GM18873 (cell line): ENCODE data around the gene PYGO2.

ENCODE experiments used
- ATAC-seq: cut with Tn5 transposase; IDR thresholded peaks from one replicate; pipeline ENCODE4 v1.9.1; 2021; ENCODE audit warnings: mild to moderate bottlenecking, moderate library complexity, moderate number of reproducible peaks; ENCODE audit not compliant: unreplicated experiment, low FRiP score

The PYGO2 gene

GRCh38 chr1:154961207-154962155 is at the start of gene PYGO2:
Gene PYGO2, minus strand, starts transcription at chr1:154961782. Its CDS starts 206 bp downstream, at chr1:154961576.
- ATAC-seq: peak; percentile 48

- ATAC-seq: no peak
Measured at GRCh38 chr1:155011004-155011416, 49.4 kb upstream of the PYGO2 start.

- ATAC-seq: no peak
Measured at GRCh38 chr1:155010211-155010918, 48.8 kb upstream of the PYGO2 start.

GRCh38 chr1:155009742-155010141 is 48.2 kb upstream of the PYGO2 start:
- ATAC-seq: no peak

- ATAC-seq: no peak
Measured at GRCh38 chr1:155009221-155009711, 47.7 kb upstream of the PYGO2 start.

- no peak for ATAC-seq
Measured at GRCh38 chr1:155008015-155008941, 46.7 kb upstream of the PYGO2 start.

- no peak for ATAC-seq
Measured at GRCh38 chr1:155007251-155007828, 45.8 kb upstream of the PYGO2 start.

- ATAC-seq: no peak
Measured at GRCh38 chr1:155006601-155007101, 45.1 kb upstream of the PYGO2 start.

- no peak for ATAC-seq
Measured at GRCh38 chr1:155005076-155006011, 43.8 kb upstream of the PYGO2 start.

- no peak for ATAC-seq
Measured at GRCh38 chr1:155004352-155005075, 42.9 kb upstream of the PYGO2 start.

GRCh38 chr1:155003766-155004351 is 42.3 kb upstream of the PYGO2 start:
- no peak for ATAC-seq

- no peak for ATAC-seq
Measured at GRCh38 chr1:155003227-155003765, 41.7 kb upstream of the PYGO2 start.

GRCh38 chr1:155002464-155003226 is 41.1 kb upstream of the PYGO2 start, which contains the start of gene ZBTB7B:
Gene ZBTB7B, plus strand, starts transcription at chr1:155002802. Its CDS starts 11,859 bp downstream, at chr1:155014661.
- ATAC-seq: no peak

GRCh38 chr1:155001675-155002463 is 40.3 kb upstream of the PYGO2 start:
- ATAC-seq: peak; percentile 50

- ATAC-seq: no peak
Measured at GRCh38 chr1:155001425-155001674, 39.8 kb upstream of the PYGO2 start.
